Upper lobe of left lung (tissue), 4 donors: ENCODE results near the gene MRPL23.

ENCODE experiments used
- CTCF ChIP-seq, 6 experiments: fragments of 450-650 bp in 4 of 6; fragments of 200-600 bp in 2 of 6; sonication (generic) in 2 of 6; IDR thresholded peaks; one replicate each; pipeline ENCODE4 v1.5.1; 2016 to 2019; ENCODE audit warnings: antibody characterized with exemption in 6 of 6
- POLR2A ChIP-seq, 4 donors: fragments of 450-650 bp; IDR thresholded peaks; one replicate each; pipeline ENCODE4 v1.5.1; 2016 to 2017; ENCODE audit warnings: antibody characterized with exemption in 4 of 4, mild to moderate bottlenecking in 2 of 4

GRCh38 chr11:1928891-1929541 is 18.1 kb upstream of the MRPL23 start:
- TF ChIP-seq CTCF (IDR thresholded peaks at IDR 0.05) (no peak), POLR2A (IDR thresholded peaks at IDR 0.05) (no peak)
